ENCODE results near the gene SHPK. TPM values are rescaled to one million over a fixed set of nuclear protein-coding genes. Genes with fewer than 3 reads are reported as not detected.
"Not testable (repeated sequence)": the region's sequence is repeated elsewhere in the genome, so short reads cannot be mapped to it uniquely, and the experiment has no call there.

SHPK gene
- polyA plus RNA-seq, 2 of the 4 experiments (the other 2 are of a cell fraction): 10.7 to 11.2 TPM

DNA sequence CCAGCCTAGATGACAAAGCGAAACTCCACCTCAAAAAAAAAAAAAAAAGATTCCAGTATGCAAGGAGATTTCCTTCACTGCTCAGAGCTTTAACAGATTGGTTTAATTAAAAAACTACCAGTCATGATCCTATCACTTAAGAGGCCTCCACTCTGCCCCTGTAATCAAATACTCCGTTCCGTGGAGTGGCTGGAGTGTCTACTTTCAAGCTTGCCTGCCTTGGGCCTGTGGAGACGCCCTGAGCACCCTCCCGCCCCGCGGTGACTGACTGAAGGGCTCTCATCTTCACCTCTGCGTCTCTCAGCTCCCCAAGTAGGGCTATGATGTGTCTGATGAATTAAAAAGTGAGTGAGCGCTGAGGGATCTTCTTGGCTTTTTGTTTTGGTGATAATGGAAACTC lies 53.1 kb downstream of the SHPK start:
- no peak for ATAC-seq

DNA sequence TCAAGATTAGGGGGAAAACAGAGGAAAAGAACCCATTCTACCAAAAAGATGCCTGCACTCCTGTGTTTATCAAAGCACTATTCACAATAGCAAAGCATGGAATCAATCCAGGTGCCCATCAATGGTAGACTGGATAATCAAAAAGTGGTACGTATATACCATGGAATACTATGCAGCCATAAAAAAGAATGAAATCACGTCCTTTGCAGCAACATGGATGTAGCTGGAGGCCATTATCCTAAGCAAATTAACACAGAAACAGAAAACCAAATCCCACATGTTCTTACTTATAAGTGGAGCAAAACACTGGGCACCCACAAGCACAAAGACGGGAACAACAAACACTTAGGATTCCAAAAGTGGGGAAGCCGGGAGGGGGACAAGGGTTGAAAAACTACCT lies 57.4 kb downstream of the SHPK start:
- WGBS (ENCODE audit: missing lambda C conversion rate): 95% methylated on average over 4 of the region's 4 CpGs
- 0 out of 5 replicates have a peak, but pooled peaks of 1 of the 2 experiments have one; percentile 8 for TF ChIP-seq EP300 (IDR thresholded peaks at IDR 0.05)
- H3K9me3 ChIP-seq; H3K4me3 ChIP-seq; H3K4me2 ChIP-seq; CTCF ChIA-PET; FAIRE-seq; DNase-seq (ENCODE audit: low read depth in 1 of 2, low spot score in 1 of 2); H3K27ac ChIP-seq; ATAC-seq: not testable (repeated sequence)
- POLR2A ChIA-PET: interaction anchor here (0.6 kb wide), 2 partner anchors 9 to 16 kb away, joined by 3 to 6 read pairs; no protein-coding TSS in a partner anchor
- peaks cover 15% of the 10 kb centered on the region; the same call in 2 of the 3 replicates for H3K4me1 ChIP-seq

More for the DNA sequence above, 53.1 kb downstream of the SHPK start:
- 93% methylated on average over 9 of the region's 9 CpGs for WGBS (ENCODE audit: missing lambda C conversion rate)
- Histone ChIP-seq H3K4me2 (no peak overlapping the region), H3K9me3 (no peaks in the 10 kb centered on the region), H3K4me3 (no peak overlapping the region), H3K4me1 (no peaks in the 10 kb centered on the region), H3K27ac (no peak overlapping the region)
- DNase-seq (ENCODE audit: low read depth in 1 of 2, low spot score in 1 of 2) (no peak), FAIRE-seq (no peak)
- ChIA-PET CTCF (interaction anchor here (0.6 kb wide), 1 partner anchor 32 kb away, joined by 3 read pairs; no protein-coding TSS in a partner anchor), POLR2A (no interaction called here)
- TF ChIP-seq KDM1A (IDR thresholded peaks at IDR 0.05; ENCODE audit: low read depth) (no peak), EHF (CRISPR knock-in tag; IDR thresholded peaks at IDR 0.05) (no peak), SMC3 (IDR thresholded peaks at IDR 0.05) (no peak), MYC (IDR thresholded peaks at IDR 0.05; ENCODE audit: borderline replicate concordance, low read length) (no peak), TFCP2L1 (CRISPR knock-in tag; IDR thresholded peaks at IDR 0.05) (no peak)

DNA sequence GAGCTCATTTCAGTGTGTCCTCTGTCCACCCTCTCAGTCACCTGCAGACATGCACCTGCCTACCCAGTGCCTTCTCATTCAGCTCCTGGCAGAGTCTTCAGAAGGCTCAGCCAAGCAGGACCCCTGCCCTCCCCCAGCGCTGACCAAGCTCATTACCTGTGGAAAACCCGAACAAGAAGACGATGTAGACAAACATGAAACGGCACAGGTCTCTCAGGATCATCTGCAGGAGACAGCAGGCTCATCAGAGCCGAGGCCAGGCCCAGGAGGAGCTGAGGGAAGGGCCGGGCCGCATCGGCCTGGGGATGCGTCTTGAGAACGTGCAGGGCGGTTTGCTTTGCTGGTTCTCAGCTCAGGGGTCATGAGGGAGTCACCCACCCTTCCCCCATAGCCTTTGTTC lies 59.1 kb downstream of the SHPK start:
- 94% methylated on average over 11 of the region's 11 CpGs for WGBS (ENCODE audit: missing lambda C conversion rate)
- DNase-seq (ENCODE audit: low read depth in 1 of 2, low spot score in 1 of 2) (no peak), FAIRE-seq (no peak), ATAC-seq (no peak)
- Histone ChIP-seq H3K4me1 (peaks cover 15% of the 10 kb centered on the region; the same call in 2 of the 3 replicates), H3K9me3 (no peaks in the 10 kb centered on the region), H3K4me2 (no peak overlapping the region), H3K4me3 (no peak overlapping the region), H3K27ac (no peak overlapping the region)
- no peak for TF ChIP-seq CHD4 (IDR thresholded peaks at IDR 0.05; ENCODE audit: borderline replicate concordance)
- no peak for TF ChIP-seq MAZ (IDR thresholded peaks at IDR 0.05; ENCODE audit: borderline replicate concordance, low read depth, low read length)
- no peak for TF ChIP-seq POLR2A (IDR thresholded peaks at IDR 0.05; ENCODE audit: low read length)
- no peak for TF ChIP-seq HDAC2 (IDR thresholded peaks at IDR 0.05)
- TF ChIP-seq CHD2 (IDR thresholded peaks at IDR 0.05; ENCODE audit: low read length, partially characterized antibody): no peak
- no peak for TF ChIP-seq RAD21 (conservative IDR thresholded peaks at IDR 0.05 in 1 of 2, IDR thresholded peaks at IDR 0.05 in 1 of 2)
- TF ChIP-seq RNF2 (IDR thresholded peaks at IDR 0.05; ENCODE audit: borderline replicate concordance, low read depth): no peak
- no peak for TF ChIP-seq NPAS2 (CRISPR knock-in tag; IDR thresholded peaks at IDR 0.05; ENCODE audit: borderline replicate concordance)
- TF ChIP-seq, protein P1, sequence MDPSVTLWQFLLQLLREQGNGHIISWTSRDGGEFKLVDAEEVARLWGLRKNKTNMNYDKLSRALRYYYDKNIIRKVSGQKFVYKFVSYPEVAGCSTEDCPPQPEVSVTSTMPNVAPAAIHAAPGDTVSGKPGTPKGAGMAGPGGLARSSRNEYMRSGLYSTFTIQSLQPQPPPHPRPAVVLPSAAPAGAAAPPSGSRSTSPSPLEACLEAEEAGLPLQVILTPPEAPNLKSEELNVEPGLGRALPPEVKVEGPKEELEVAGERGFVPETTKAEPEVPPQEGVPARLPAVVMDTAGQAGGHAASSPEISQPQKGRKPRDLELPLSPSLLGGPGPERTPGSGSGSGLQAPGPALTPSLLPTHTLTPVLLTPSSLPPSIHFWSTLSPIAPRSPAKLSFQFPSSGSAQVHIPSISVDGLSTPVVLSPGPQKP (IDR thresholded peaks at IDR 0.05; ENCODE audit: low read depth, low read length): no peak
- TF ChIP-seq HOXB5 (CRISPR knock-in tag; IDR thresholded peaks at IDR 0.05): no peak
- TF ChIP-seq ZC3H11A (IDR thresholded peaks at IDR 0.05): no peak
- ChIA-PET CTCF (interaction anchor here (1.0 to 1.5 kb wide), 5 partner anchors 9 to 728 kb away, joined by 3 to 5 read pairs (median 3); no protein-coding TSS in a partner anchor), POLR2A (no interaction called here)

DNA sequence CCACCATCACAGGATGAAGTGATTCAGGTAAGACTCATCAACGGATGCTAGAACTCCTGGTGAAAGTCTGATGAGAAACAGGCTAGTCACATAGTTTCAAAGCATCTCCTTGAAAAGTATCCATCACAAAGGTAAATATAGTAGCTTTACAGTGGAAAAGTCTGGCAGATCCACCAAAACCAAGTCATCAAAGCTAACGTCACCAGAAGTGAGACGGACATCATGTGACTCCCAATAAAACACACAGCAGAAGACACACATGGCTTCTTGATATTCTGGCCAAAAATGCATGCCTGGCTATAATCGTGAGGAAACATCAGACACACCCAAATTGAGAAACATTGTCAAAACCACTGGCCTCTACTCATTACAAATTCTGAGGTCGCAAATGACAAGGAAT lies 60.5 kb downstream of the SHPK start:
- no peak overlapping the region for H3K27ac ChIP-seq
- H3K9me3 ChIP-seq: no peaks in the 10 kb centered on the region
- CTCF ChIA-PET: interaction anchor here (1.0 to 1.2 kb wide), 3 partner anchors 11 to 159 kb away, joined by 3 read pairs; no protein-coding TSS in a partner anchor

More for the DNA sequence above, 60.5 kb downstream of the SHPK start:
- DNase-seq (ENCODE audit: low read depth in 1 of 2, low spot score in 1 of 2) (peak in 1 of 2 experiments; percentile 61), FAIRE-seq (peak; percentile 72), ATAC-seq (peak; percentile 47 to 57; a peak in 5 of 6 replicates)
- H3K4me2 ChIP-seq: no peak overlapping the region
- WGBS (ENCODE audit: missing lambda C conversion rate): 23% methylated on average over 5 of the region's 5 CpGs
- POLR2A ChIA-PET: no interaction called here
- TF ChIP-seq CEBPB (IDR thresholded peaks at IDR 0.05): 0 out of 4 replicates have a peak, but pooled peaks of 1 of the 2 experiments have one; percentile 20
- TF ChIP-seq FOSL2 (IDR thresholded peaks at IDR 0.05): peak; percentile 26; the same call in 1 of the 2 replicates
- TF ChIP-seq FOSL2 (CRISPR knock-in tag; IDR thresholded peaks at IDR 0.05): peak; percentile 48
- peak; percentile 76 for TF ChIP-seq JUNB (IDR thresholded peaks at IDR 0.05)
- peak; percentile 72 for TF ChIP-seq MAFK (IDR thresholded peaks at IDR 0.05; ENCODE audit: partially characterized antibody)
- TF ChIP-seq EP300 (IDR thresholded peaks at IDR 0.05): peak in 1 of 2 experiments; percentile 22; a peak in 1 of 5 replicates
- TF ChIP-seq, protein P2, sequence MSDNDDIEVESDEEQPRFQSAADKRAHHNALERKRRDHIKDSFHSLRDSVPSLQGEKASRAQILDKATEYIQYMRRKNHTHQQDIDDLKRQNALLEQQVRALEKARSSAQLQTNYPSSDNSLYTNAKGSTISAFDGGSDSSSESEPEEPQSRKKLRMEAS (IDR thresholded peaks at IDR 0.05): 0 out of 2 replicates have a peak, but pooled peaks have one; percentile 30
- TF ChIP-seq, protein P3, sequence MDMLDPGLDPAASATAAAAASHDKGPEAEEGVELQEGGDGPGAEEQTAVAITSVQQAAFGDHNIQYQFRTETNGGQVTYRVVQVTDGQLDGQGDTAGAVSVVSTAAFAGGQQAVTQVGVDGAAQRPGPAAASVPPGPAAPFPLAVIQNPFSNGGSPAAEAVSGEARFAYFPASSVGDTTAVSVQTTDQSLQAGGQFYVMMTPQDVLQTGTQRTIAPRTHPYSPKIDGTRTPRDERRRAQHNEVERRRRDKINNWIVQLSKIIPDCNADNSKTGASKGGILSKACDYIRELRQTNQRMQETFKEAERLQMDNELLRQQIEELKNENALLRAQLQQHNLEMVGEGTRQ (IDR thresholded peaks at IDR 0.05): peak; percentile 65
- TF ChIP-seq NFE2L2 (conservative IDR thresholded peaks at IDR 0.05; ENCODE audit: low read length): no peak
- no peak for TF ChIP-seq POLR2AphosphoS2 (conservative IDR thresholded peaks at IDR 0.05; ENCODE audit: low read length)
- peak in 1 of 2 experiments; percentile 33; a peak in 1 of 5 replicates for TF ChIP-seq JUN (IDR thresholded peaks at IDR 0.05)
- H3K4me3 ChIP-seq: no peak overlapping the region
- H3K4me1 ChIP-seq: peaks cover 15% of the 10 kb centered on the region; the same call in 2 of the 3 replicates

Data from A549 (cell line).